HG03439 (cell line): ENCODE results near the gene TCF12.
"Not testable (repeated sequence)": the region's sequence is repeated elsewhere in the genome, so short reads cannot be mapped to it uniquely, and the experiment has no call there.

ENCODE experiments used
- ATAC-seq: cut with Tn5 transposase; IDR thresholded peaks from one replicate; pipeline ENCODE4 v1.9.1; 2021; ENCODE audit warnings: mild to moderate bottlenecking, moderate library complexity; ENCODE audit not compliant: unreplicated experiment

Gene TCF12

DNA sequence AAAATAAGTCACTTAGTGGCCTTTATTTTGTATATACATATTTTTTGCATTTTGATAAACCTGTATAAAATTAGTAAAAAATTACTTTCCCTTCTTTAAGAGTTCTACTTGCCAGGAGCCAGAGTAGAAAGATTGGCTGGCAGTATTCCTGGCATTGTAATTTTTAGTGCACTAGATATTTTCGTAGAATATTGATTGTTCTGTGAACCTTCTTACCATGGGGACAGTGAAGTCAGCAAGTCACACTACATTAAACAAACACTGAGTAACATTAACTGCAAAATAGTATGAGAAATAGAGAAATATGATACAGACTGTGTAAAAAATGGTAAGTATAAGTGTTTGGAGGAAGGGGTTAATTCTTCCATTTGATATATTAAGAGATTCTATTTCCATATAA is 26.0 kb downstream of the TCF12 start:
- no peak for ATAC-seq

DNA sequence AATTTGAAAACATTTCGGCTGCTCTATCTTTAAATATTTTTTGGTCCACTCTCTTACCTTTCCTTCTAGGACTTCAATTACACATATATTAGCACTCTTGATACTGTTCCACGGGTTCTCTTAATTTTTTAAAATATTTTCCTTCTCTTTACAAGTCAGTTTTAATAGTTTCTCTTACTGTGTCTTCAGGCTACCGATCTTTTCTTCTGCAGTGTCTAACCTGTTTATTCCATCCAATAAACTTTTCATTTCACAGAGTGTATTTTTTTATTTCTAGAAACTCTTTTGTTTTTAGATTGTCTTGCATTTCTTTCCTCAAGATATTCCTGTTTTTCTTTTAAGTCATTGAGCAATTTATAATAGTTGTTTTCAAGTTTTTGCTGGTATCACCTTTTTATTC is 27.7 kb downstream of the TCF12 start:
- no peak for ATAC-seq

DNA sequence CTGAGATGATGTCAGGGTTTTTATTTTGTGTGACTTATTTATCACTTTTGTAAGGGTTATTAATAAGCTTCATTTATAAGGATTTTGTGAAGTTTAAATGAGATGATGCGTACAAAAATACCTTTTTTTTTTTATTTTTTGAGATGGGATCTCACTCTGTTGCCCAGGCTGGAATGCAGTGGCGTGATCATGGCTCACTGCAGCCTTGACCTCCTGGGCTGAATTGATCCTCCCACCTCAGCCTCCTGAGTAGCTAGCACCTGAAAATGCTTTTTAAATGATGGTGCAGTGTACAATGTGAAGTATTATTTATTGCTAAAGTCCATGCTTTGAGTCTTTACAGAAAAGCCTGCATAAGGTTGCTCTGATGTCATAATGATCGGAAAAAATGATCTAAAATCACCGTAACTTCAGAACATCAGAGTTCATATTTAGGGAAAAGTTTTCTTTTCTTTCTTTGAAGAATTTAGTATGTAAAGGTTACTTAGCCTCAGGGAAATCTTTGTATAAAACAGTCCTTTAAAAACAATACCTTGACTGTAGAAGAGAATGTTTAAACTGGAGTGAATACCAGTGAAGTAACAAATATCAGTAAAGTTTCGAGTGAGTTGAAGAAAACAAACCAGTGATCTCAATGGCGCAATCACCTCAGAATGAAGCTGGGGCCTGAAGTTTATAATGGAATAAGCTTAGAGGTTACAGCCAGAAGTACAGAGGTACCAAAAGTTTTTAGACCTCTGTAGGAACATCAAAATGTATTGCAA is 29.7 kb downstream of the TCF12 start:
- no peak for ATAC-seq

DNA sequence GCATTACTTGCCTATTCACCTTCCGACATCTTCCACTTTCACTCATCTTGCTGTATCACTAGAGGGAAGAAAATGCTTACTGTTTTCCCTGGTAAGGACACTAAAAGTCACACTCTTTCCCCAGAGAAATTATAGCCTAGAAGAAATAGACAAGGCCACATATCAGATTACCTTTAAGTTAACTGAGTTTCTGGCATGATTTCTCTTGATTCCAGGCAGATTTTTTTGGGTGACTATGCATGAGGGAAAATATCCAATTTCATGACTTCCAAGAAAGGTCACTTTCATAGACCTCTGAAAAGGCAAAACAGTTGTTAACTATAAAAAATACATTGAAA is 30.3 kb downstream of the TCF12 start:
- no peak for ATAC-seq

DNA sequence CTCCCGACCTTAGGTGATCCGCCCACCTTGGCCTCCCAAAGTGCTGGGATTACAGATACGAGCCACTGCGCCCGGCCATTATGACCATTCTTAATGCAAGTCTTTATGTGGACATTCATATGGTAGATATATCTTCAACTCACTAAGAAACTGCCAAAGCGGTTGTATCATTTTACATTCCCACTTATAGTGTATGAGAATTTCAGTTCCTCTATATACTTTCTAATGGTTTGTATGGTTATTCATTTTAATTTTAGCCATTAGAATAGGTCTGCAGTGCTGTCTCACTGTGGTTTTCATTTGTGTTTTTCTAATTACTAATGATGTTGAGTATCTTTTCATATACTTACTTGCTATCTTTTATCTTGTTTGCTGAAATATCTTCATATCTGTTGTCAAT is 32.5 kb downstream of the TCF12 start:
- ATAC-seq = no peak

DNA sequence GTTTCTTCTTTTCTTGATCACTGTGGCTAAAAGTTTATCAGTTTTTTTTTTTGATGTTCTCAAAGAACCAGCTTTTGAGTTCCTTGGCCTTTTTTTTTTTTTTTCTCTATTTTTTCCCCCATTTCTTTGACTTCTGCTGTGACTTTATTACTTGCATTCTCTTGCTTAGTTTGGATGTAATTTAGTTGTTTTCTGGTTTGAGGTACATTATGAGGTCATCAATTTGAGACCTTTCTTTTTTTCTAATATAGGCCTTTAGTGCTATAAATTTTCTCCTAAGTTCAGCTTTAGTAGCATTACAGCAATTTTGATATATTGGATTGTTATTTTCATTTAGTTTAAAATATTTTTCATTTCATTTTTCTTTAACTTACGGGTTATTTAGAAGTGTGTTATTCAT is 35.3 kb downstream of the TCF12 start:
- no peak for ATAC-seq

DNA sequence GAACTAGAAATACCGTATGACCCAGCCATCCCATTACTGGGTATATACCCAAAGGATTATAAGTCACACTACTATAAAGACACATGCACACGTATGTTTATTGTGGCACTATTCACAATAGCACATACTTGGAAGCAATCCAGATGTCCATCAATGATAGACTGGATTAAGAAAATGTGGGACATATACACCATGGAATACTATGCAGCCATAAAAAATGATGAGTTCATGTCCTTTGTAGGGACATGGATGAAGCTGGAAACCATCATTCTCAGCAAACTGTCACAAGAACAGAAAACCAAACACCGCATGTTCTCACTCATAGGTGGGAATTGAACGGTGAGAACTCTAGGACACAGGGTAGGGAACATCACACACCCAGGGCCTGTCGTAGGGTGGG is 36.6 kb downstream of the TCF12 start:
- not testable (repeated sequence) for ATAC-seq

DNA sequence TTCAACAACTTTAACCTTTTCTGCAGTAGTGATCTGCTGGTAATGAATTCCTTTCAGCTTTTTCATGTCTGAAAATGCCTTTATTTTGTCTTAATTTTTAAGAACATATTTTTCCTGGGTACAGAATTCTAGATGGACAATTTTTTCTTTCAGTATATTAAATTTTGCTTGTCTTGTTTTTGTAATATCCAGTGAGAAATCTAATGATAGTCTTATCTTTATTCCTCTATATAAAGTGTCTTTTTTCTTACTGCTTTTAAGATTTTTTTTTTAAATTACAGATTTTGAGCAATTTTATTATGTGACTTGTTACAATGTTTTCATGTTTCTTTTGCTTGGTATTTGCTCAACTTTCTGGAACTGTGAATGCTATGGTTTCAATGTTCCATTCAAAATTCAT is 38.1 kb downstream of the TCF12 start:
- no peak for ATAC-seq

DNA sequence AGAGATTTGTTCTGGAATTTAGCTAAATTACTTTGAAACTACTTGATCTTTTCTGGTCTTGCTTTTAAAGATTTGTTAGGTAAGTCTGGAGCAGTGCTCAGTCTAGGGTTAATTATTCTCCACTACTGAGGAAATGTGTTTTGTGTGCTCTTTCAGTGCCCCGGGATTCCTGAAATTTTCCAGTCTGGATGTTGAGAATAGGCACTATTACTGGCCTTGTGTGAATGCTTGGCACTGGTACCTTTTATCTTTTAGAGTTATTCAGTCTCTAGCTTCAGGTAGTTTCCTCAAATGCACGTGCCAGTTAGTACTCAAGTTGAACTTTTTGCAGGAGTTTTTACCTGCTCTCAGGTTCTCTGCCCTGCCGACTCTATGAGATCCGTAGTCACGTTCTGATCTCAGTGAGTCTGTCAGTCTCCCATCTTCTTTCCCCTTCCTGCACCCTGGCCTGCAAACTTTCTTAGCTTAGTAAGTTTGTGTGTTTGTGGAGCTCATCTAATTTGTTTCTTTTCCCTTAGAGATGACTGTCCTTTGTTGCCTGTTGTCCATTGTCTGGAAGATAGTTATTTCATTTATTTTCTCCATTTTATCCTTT is 39.5 kb downstream of the TCF12 start:
- ATAC-seq = no peak

DNA sequence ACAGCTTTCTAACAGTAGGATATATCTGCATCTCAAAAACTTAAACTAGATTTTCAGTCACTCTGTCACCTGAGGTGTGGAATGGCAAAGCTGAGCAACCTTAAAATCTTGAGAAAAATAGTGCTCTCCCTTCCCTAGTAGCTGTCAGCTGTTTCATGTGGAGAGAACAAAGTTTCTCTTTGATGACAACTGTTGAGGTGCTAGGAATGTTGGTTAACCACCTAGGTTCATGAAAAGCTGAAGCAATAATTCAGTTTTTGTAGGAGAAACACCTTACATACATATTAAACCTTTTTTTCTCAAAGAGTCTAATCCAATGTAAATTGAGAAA is 40.8 kb downstream of the TCF12 start:
- ATAC-seq = no peak

DNA sequence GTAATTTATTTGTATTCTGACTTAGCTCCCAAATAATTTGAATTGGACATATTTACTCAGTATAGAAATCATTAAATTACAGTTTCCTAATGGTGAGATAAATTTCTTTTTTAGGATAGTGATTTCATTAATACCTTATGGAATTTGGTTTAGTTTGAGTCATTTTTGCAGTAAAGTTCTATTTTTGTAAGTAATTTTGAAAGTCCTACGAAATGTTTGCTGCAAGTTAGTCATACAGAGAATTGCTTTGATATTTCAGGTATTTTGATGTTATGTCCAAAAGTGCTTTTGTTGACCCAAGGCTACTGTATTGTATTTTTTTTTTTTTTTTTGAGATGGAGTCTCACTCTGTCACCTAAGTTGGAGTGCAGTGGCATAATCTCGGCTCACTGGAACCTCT is 41.7 kb downstream of the TCF12 start:
- ATAC-seq = no peak

DNA sequence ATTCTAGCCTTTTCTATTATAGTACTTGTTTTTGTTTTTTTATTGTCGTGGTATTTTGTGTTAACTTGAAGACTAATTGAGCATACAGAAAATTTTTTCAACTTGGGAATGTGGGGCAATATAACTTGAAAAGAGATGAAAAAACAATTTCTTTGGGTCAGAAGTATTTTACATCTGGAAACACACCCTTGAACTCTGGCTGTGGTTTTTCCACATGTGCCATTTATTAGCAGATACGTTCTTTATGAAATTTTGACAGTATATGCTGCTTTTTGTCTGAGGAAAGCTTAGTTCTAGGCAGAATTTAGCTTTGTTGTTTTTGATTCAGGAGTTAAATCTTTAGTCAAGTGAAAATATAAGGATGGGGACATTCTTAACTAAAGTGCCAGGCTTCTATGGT is 44.7 kb downstream of the TCF12 start:
- no peak for ATAC-seq

DNA sequence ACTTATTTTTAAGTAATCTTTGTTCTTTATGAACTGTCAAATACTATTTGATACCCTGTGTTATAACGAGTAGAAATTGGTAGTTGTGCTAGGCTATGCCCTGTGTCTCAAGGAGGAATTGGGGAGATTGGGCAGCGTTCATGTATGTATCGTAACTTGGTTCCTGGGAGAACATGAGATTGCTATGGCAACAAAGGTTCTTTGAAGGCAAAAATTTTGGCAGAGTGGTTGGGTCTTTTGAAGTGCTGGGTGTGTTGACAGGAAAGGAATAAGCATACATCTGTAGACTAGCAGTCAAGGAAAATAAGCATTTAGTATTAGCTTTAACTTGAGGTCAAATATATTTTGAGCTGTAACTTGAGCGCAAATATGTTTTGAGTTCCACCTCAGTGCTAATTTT is 45.3 kb downstream of the TCF12 start:
- ATAC-seq = no peak

DNA sequence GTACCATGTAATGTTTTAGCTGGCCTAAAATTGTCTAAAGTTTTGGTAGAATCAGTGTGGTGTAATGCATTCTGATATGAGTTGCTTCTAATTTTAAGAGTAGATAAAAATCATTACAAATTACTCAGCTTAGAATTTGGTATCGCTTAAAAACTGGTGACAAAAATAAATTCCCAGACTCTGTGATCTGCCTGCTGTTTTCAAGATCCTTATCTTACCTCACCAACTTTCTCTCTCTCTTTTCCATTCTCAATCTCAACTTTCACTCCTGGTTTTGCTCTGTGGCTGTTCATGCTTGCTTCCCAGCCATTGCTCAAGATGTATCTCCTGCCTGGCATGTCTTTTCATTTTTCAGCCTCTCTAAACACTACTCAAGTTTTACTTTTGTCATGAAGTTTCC is 45.7 kb downstream of the TCF12 start:
- no peak for ATAC-seq

DNA sequence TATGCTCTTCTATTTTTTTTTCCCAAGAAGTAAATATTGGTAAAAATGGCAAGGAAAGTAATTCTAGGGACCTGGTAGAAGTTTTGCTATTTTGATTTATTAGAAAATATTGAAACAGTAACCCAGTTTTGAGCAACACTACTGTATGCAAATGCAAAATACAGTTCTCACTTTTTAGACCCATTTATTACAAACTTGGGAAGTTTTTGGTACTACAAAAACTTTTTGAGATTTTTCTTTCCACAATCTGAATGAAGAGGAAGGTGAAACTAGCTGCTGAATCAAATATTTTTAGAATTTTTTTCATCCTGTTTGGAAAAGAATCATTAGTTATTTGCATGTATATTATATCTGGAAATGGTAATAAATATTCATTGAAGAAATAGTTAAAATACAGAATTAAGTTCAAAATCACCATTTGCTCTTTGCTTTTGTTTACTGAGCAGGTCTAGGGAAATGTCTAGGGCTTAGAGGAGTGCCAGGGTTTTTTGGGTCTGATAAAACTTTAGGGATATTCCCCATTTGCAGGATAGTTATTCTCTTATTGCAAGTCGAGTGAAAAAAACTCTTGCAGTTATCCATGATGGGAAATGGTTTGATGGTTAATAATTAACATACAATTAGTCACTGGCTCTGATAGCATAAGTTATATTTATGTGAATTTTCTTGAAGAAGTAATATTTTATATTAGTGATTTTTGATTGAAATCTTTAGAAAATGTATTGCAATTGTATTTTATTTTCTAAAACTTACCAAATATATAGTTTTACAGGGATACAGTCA is 47.0 kb downstream of the TCF12 start:
- no peak for ATAC-seq

DNA sequence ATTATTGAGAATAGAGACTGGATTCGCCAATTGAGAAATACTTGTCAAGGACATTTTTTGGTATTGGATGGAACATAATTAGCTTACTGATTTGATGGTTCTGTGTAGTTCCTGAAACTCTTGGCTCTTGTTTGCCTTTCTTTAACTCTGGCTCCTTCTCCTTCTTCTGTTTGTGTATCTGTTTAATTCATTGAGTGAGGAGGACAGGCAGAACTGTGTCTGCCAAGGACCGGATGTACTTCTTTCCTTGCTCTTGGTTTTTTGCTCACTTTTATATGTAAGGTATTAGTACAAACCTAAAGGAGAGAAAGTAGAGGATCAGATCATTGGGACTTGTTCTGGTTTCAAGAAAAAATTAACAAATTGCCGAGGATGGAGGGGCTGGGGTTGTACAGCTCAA is 48.9 kb downstream of the TCF12 start:
- ATAC-seq = no peak

DNA sequence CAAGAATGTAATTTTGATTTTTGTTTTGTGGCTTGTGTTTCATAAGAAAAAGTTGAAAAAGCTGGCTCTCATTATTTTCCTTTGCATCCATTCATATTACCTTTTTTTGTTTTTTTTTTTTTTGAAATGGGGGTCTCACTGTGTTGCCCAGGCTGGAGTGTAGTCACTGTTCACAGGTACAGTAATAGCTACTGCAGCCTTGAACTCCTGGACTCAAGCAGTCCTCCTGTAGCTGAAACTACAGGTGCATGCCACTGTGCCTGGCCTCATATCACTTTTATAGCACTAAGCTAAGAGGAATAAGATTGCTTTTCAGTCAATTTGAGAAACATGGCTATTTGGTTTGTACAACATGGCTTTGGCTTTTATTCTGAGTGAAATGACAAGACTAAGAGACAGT is 49.8 kb downstream of the TCF12 start:
- ATAC-seq = no peak

DNA sequence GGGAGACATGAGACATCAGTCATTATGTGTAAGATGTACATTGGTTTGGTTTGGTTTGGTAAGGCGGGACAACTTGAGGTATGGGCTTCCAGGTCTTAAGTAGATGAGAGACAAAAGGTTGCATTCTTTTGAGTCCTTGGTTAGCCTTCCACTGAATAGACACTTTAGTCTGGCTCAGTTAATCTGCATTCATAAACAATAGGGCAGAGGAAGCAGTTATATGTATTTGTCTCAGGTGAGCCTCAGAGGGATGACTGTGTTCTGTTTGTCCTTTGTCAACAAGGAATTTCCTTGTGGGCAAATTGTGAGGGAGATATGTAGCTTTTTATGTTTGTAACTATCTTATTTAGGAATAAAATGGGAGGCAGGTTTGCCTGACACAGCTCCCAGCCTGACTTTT is 50.4 kb downstream of the TCF12 start:
- ATAC-seq = no peak

DNA sequence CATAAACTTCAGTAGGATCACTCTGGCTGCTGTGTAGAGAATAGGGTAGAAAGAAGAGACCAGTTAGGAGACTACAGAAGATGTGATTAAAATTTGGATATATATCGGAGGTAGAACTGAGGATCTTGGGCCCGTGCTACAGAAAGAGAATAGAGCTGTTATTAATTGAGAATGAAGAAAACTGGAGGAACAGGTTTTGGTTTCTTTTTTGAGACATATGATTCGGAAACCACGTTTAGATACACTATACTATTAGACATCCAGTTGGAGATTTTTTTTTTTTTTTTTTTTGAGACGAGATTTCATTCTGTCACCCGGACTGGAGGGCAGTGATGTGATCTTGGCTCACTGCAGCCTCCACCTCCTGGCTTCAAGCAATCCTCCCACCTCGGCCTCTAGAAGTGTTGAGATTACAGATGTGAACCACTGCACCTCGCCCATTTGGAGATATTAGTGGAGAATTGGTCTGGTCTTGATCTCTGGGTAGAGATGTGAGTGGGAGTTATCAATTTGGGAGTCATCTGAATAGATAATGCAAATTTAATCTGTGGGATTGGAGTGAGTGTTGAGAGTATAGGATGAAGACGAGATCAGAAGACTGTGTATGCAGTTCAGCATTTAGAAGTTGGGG is 50.9 kb downstream of the TCF12 start:
- ATAC-seq = no peak

DNA sequence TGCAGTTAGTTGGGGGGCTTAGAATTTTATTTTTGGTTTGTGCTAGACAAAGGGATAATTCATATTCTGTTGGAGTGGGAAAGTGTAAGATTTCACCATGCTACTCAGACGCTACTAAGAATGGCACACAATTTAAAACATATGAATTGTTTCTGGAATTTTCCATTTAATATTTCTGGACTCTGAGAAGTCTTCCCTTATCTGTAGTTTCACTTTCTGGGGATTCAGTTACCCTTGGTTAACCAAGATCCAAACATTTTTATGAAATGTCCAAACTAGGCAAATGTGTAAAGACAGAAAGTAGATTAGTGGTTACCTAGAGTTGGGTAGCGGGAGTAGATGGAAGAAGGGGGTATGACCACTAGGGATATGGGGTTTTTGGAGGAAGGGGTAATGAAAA is 53.1 kb downstream of the TCF12 start:
- no peak for ATAC-seq

DNA sequence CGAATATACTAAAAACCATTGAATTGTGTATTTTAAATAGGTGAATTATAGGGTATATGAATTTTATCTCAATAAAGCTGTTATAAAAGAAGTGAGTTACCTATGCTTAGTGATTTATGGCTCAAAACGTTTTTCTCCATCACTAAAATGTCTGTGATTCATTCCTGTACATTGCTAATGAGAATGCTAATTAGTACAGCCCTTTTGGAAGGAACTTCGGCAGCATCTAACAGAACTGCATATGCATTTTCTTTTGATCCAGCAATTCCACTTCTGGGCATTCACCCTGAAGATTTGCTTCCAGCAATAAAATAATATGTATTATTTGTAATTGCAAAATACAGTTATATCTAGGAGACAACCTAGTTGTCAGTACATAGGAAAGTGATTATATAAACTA is 53.6 kb downstream of the TCF12 start:
- no peak for ATAC-seq

DNA sequence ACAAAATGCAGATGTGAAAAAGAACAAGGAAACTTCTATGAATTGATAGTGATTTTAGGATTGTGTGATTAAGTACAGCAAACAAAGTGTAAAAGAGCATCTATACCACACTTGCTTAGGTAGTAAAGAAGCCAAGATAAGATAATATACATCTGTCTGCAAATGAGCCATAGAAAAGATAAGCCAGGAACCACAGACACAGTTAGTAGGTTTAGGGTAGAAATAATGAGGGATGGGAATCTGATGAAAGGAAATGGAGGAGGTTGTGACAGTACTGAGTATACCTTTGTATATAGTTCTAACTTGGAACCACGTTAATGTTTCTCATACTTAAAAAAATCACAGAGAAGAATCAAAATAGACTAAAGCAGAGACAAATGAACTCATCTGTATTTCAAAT is 54.0 kb downstream of the TCF12 start:
- no peak for ATAC-seq
